Astrocyte (in vitro differentiated cells and primary cell): Measurements from ENCODE around the gene RASGRP1.

ENCODE experiments used
- CTCF ChIP-seq: IDR thresholded peaks from 2 replicates; pipeline ENCODE4 v1.5.1; 2011; ENCODE audit warnings: low read depth, mild to moderate bottlenecking, inconsistent platforms, low read length, moderate library complexity; ENCODE audit not compliant: insufficient read depth
- EZH2 ChIP-seq: IDR thresholded peaks from 2 replicates; pipeline ENCODE4 v1.6.1; 2012; ENCODE audit warnings: mild to moderate bottlenecking, low read length, inconsistent platforms; ENCODE audit not compliant: insufficient read depth

GRCh38 chr15:38470816-38471215 lies 93.8 kb downstream of the RASGRP1 start:
- no peak for TF ChIP-seq CTCF
- TF ChIP-seq EZH2: no peak
